Osteocyte (in vitro differentiated cells): ENCODE results near the gene HOXB2. TPM values are rescaled to one million over a fixed set of nuclear protein-coding genes. Genes with fewer than 3 reads are reported as not detected.

Experiments
- DNase-seq: peaks from one replicate; pipeline ENCODE4 v3.0.0; 2021; ENCODE audit warnings: mixed read lengths; ENCODE audit not compliant: unreplicated experiment; ENCODE audit errors: extremely low spot score
- H3K27ac Mint-ChIP-seq: one replicate; pipeline ENCODE4 v1.8.0; 2021; ENCODE audit warnings: mild to moderate bottlenecking, mixed read lengths; ENCODE audit not compliant: unreplicated experiment
- H3K27me3 Mint-ChIP-seq: one replicate; pipeline ENCODE4 v1.8.0; 2021; ENCODE audit warnings: mixed read lengths; ENCODE audit not compliant: unreplicated experiment
- H3K36me3 Mint-ChIP-seq: one replicate; pipeline ENCODE4 v1.8.0; 2021; ENCODE audit warnings: mixed read lengths; ENCODE audit not compliant: unreplicated experiment
- H3K4me1 Mint-ChIP-seq: one replicate; pipeline ENCODE4 v1.8.0; 2021; ENCODE audit warnings: mixed read lengths; ENCODE audit not compliant: unreplicated experiment
- H3K4me3 Mint-ChIP-seq: one replicate; pipeline ENCODE4 v1.8.0; 2021; ENCODE audit warnings: mild to moderate bottlenecking, moderate library complexity, mixed read lengths; ENCODE audit not compliant: unreplicated experiment
- H3K9me3 Mint-ChIP-seq: one replicate; pipeline ENCODE4 v1.8.0; 2021; ENCODE audit warnings: mixed read lengths; ENCODE audit not compliant: unreplicated experiment
- total RNA-seq: library from RNA; stranded (reverse); gene quantifications from 2 replicates; pipeline ENCODE4 v1.2.1, GENCODE V29; 2021
- TF ChIP-seq, protein P1 (sequence below): fragments of 200-600 bp; sonication (generic); IDR thresholded peaks from 2 replicates; pipeline ENCODE4 v1.5.0; 2021; ENCODE audit warnings: antibody characterized with exemption, mild to moderate bottlenecking, moderate library complexity

The HOXB2 gene
- total RNA-seq, 1 donor from 2014 or later, result not detected

- no peak for DNase-seq
- TF ChIP-seq, protein P1, sequence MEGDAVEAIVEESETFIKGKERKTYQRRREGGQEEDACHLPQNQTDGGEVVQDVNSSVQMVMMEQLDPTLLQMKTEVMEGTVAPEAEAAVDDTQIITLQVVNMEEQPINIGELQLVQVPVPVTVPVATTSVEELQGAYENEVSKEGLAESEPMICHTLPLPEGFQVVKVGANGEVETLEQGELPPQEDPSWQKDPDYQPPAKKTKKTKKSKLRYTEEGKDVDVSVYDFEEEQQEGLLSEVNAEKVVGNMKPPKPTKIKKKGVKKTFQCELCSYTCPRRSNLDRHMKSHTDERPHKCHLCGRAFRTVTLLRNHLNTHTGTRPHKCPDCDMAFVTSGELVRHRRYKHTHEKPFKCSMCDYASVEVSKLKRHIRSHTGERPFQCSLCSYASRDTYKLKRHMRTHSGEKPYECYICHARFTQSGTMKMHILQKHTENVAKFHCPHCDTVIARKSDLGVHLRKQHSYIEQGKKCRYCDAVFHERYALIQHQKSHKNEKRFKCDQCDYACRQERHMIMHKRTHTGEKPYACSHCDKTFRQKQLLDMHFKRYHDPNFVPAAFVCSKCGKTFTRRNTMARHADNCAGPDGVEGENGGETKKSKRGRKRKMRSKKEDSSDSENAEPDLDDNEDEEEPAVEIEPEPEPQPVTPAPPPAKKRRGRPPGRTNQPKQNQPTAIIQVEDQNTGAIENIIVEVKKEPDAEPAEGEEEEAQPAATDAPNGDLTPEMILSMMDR, result no peak
- Mint-ChIP-seq H3K36me3 (no peaks in the 10 kb centered on the region), H3K9me3 (peaks cover 4% of the 10 kb centered on the region), H3K27ac (no peak overlapping the region), H3K27me3 (peaks cover 37% of the 10 kb centered on the region), H3K4me1 (no peaks in the 10 kb centered on the region), H3K4me3 (no peak overlapping the region)
Observed at GRCh38 chr17:48506246-48506645, 38.7 kb downstream of the HOXB2 start.

DNA sequence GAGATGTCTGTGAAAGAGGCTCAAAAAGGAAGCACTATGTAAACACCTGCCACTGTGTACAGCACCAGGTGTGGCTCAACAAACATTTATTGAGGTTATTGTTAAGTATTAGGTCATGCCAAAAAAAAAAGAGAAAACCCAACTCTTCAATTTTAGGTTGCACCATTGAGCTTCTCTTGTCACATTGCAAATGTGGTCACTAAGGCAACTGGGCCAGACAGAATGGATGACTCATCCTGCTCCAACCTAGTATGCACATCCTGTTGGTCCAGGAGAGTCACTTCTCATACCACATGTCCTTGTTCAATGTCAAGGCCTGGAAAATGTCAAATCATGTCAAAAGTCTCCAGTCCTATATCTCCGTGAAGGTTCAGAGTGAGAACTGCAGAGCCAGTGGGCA is 39.1 kb downstream of the HOXB2 start:
- Mint-ChIP-seq H3K4me1 (no peaks in the 10 kb centered on the region), H3K27me3 (peaks cover 37% of the 10 kb centered on the region), H3K36me3 (no peaks in the 10 kb centered on the region), H3K9me3 (peaks cover 4% of the 10 kb centered on the region), H3K4me3 (no peak overlapping the region), H3K27ac (no peak overlapping the region)
- TF ChIP-seq, protein P1, result no peak
- DNase-seq, result no peak

DNA sequence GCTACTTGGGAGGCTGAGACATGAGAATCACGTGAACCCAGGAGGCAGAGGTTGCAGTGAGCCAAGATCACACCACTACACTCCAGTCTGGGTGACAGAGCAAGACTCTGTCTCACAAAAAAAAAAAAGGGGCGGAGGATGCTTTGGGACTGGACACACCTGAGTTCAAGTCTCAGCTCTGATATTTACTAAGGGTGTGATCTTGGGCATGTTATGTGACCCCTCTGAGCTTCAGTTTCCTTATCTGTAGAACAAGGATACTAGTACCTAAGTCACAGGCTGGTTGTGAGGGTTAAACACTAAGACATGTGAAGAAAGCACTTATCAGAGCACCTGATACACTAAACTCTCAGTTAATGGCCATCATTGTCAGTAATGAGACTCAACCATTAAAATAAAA is 40.0 kb downstream of the HOXB2 start:
- Mint-ChIP-seq H3K27me3 (peaks cover 46% of the 10 kb centered on the region), H3K9me3 (no peaks in the 10 kb centered on the region), H3K27ac (no peak overlapping the region), H3K4me1 (no peaks in the 10 kb centered on the region), H3K36me3 (no peaks in the 10 kb centered on the region), H3K4me3 (no peak overlapping the region)
- DNase-seq, result no peak
- TF ChIP-seq, protein P1, result no peak

- no peak overlapping the region for H3K27ac Mint-ChIP-seq
- no peak overlapping the region for H3K4me3 Mint-ChIP-seq
- no peaks in the 10 kb centered on the region for H3K9me3 Mint-ChIP-seq
- no peak for DNase-seq
- peaks cover 49% of the 10 kb centered on the region for H3K27me3 Mint-ChIP-seq
- H3K4me1 Mint-ChIP-seq, result no peaks in the 10 kb centered on the region
- TF ChIP-seq, protein P1, result no peak
- no peaks in the 10 kb centered on the region for H3K36me3 Mint-ChIP-seq
Observed at GRCh38 chr17:48503747-48504146, 41.2 kb downstream of the HOXB2 start.

DNA sequence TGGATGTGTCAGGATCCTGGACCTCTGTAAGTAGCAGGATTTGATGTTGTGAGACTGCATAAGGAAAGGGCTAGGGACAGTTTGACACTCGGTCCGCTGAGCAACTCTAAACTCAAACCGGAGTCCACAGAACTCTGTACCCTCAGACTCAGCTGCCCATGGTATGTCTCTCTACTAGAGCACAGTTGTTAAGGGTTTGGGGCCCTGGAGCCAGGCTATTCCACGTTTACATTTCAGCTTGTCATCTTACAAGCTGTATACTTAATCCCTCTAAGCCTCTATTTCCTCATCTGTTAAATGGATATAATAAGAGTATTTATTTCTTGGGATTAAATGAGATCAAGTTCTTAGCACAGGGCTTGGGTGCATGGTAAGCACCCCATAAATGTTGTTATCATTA is 42.0 kb downstream of the HOXB2 start:
- no peaks in the 10 kb centered on the region for H3K36me3 Mint-ChIP-seq
- TF ChIP-seq, protein P1, result no peak
- peaks cover 52% of the 10 kb centered on the region for H3K27me3 Mint-ChIP-seq
- no peak overlapping the region for H3K4me3 Mint-ChIP-seq
- no peaks in the 10 kb centered on the region for H3K9me3 Mint-ChIP-seq
- no peak for DNase-seq
- H3K27ac Mint-ChIP-seq, result no peak overlapping the region
- H3K4me1 Mint-ChIP-seq, result no peaks in the 10 kb centered on the region
